GM12878 (cell line): Measurements from ENCODE around the gene GAREM1. TPM values are rescaled to one million over a fixed set of nuclear protein-coding genes. Genes with fewer than 3 reads are reported as not detected.
A peak's percentile ranks its signal among the peaks of the same experiment; 100 is the strongest.

Source experiments
- ATAC-seq: fragments of 200-7000 bp; cut with Tn5 transposase; 3 replicates; pipeline ENCODE4 v1.9.1; 2020; ENCODE audit warnings: mild to moderate bottlenecking, moderate library complexity
- Bru-seq: library from RNA; stranded (reverse); fragments of 400-500 nt; gene quantifications from one replicate; lab custom pipeline; 2021; lab: Mats Ljungman, UMichigan
- BruChase-seq, 2 experiments: library from RNA; stranded (reverse); fragments of 400-500 nt; gene quantifications; one replicate each; lab custom pipeline; 2021; lab: Mats Ljungman, UMichigan
- BruUV-seq: library from RNA; stranded (reverse); fragments of 400-500 nt; replicated peaks from 2 replicates; lab custom pipeline; 2021; lab: Mats Ljungman, UMichigan
- CTCF ChIA-PET: fragments of 300-600 bp; sonication (Branson Sonifier 250); formaldehyde crosslinking; extraction: SDS; loops from one replicate; lab custom pipeline; 2021; ENCODE audit warnings: inconsistent platforms; lab: Yijun Ruan, JAX
- POLR2A ChIA-PET: fragments of 350-600 bp; formaldehyde crosslinking; extraction: SDS; loops from one replicate; lab custom pipeline; 2021; ENCODE audit warnings: inconsistent platforms; lab: Charles Lee
- RAD21 ChIA-PET: fragments of 300-600 bp; sonication (Branson Sonifier 250); formaldehyde crosslinking; loops from one replicate; lab custom pipeline; 2023; ENCODE audit warnings: antibody characterized with exemption; ENCODE audit not compliant: unreplicated experiment; lab: Charles Lee
- SMC1A ChIA-PET: fragments of 300-600 bp; sonication (Branson Sonifier 250); formaldehyde crosslinking; loops from one replicate; lab custom pipeline; 2023; ENCODE audit not compliant: unreplicated experiment, uncharacterized antibody; lab: Charles Lee
- DNase-seq: peaks from one replicate; pipeline ENCODE4 v3.0.0-alpha.2; 2011; ENCODE audit warnings: low read depth, low spot score
- FAIRE-seq: peaks from 3 replicates; lab custom pipeline; 2011; peaks lifted over from hg19 to GRCh38; lab: Jason Lieb, UNC
- H2AFZ ChIP-seq: 2 replicates; pipeline ENCODE4 v1.6.0; 2011; ENCODE audit warnings: low read depth, low read length, control low read depth; ENCODE audit not compliant: control insufficient read depth
- H3K27ac ChIP-seq: 2 replicates; pipeline ENCODE4 v1.5.1; 2011; ENCODE audit warnings: control low read depth; ENCODE audit not compliant: control insufficient read depth, insufficient read depth
- H3K27me3 ChIP-seq, 2 experiments: replicated peaks in 1 of 2; 2 replicates each; pipeline versions ENCODE4 v1.6.0 to v1.6.1; 2011; ENCODE audit warnings: low read length in 1 of 2; ENCODE audit not compliant: control insufficient read depth in 2 of 2, insufficient read depth in 2 of 2
- H3K36me3 ChIP-seq, 2 experiments: 2 replicates each; pipeline ENCODE4 v1.5.1; 2011; ENCODE audit warnings: low read length in 1 of 2; ENCODE audit not compliant: control insufficient read depth in 2 of 2, insufficient read depth in 2 of 2
- H3K4me1 ChIP-seq: 2 replicates; pipeline ENCODE4 v1.6.1; 2011; ENCODE audit warnings: mild to moderate bottlenecking, low read length, moderate library complexity, mixed read lengths; ENCODE audit not compliant: control insufficient read depth, insufficient read depth
- H3K4me2 ChIP-seq: 2 replicates; pipeline ENCODE4 v1.6.0; 2011; ENCODE audit warnings: control low read depth; ENCODE audit not compliant: control insufficient read depth, insufficient read depth
- H3K4me3 ChIP-seq: fragments of 200-600 bp; sonication (generic); 2 replicates; pipeline ENCODE4 v1.5.1; 2016
- H3K79me2 ChIP-seq: 2 replicates; pipeline ENCODE4 v1.6.0; 2011; ENCODE audit warnings: low read length; ENCODE audit not compliant: control insufficient read depth, insufficient read depth
- H3K9ac ChIP-seq: 2 replicates; pipeline ENCODE4 v1.8.0; 2011; ENCODE audit warnings: low read length, control low read depth, mixed read lengths; ENCODE audit not compliant: control insufficient read depth, insufficient read depth
- H3K9me3 ChIP-seq: replicated peaks from 3 replicates; pipeline ENCODE4 v1.5.1; 2011; ENCODE audit warnings: mild to moderate bottlenecking, low read length; ENCODE audit not compliant: control insufficient read depth, insufficient read depth
- H4K20me1 ChIP-seq: 2 replicates; pipeline ENCODE4 v1.6.0; 2011; ENCODE audit not compliant: control insufficient read depth, insufficient read depth
- BACH1 ChIP-seq: fragments of 450-650 bp; IDR thresholded peaks from 2 replicates; pipeline ENCODE4 v1.6.1; 2017; ENCODE audit warnings: mild to moderate bottlenecking, borderline replicate concordance
- BCLAF1 ChIP-seq: fragments of 450-650 bp; IDR thresholded peaks from 2 replicates; pipeline ENCODE4 v1.6.1; 2017; ENCODE audit warnings: antibody characterized with exemption, mild to moderate bottlenecking, moderate library complexity
- BHLHE40 ChIP-seq, 2 experiments: fragments of 450-650 bp in 1 of 2; IDR thresholded peaks; 2 replicates each; pipeline ENCODE4 v1.6.1; 2011 to 2017; ENCODE audit warnings: low read depth in 2 of 2, borderline replicate concordance in 1 of 2, improper control_type of control experiment in 1 of 2, low read length in 1 of 2, mild to moderate bottlenecking in 1 of 2
- CBX5 ChIP-seq: sonication (generic); IDR thresholded peaks from 2 replicates; pipeline ENCODE4 v1.6.1; 2016; ENCODE audit warnings: low read depth, moderate library complexity, mild to moderate bottlenecking, inconsistent platforms
- EGR1 ChIP-seq, 2 experiments: IDR thresholded peaks; 1 replicate in 1 of 2; 2 replicates in 1 of 2; pipeline ENCODE4 v1.6.1; 2011 to 2012; ENCODE audit warnings: low read depth in 2 of 2, low read length in 2 of 2, borderline replicate concordance in 1 of 2, mild to moderate bottlenecking in 1 of 2, moderate library complexity in 1 of 2
- ETV6 ChIP-seq, 2 experiments: fragments of 450-650 bp in 1 of 2; IDR thresholded peaks in 1 of 2; conservative IDR thresholded peaks in 1 of 2; 2 replicates each; pipeline ENCODE4 v1.6.1; 2014; ENCODE audit warnings: antibody characterized with exemption in 1 of 2, borderline replicate concordance in 1 of 2, low read depth in 1 of 2, mild to moderate bottlenecking in 1 of 2, moderate library complexity in 1 of 2
- FOXM1 ChIP-seq: IDR thresholded peaks from 2 replicates; pipeline ENCODE4 v1.6.1; 2012; ENCODE audit warnings: low read depth, mild to moderate bottlenecking, inconsistent platforms, low read length, moderate library complexity
- PAX5 ChIP-seq: IDR thresholded peaks from 2 replicates; pipeline ENCODE4 v1.6.1; 2011; ENCODE audit warnings: low read depth, low read length, borderline replicate concordance
- RFX5 ChIP-seq: IDR thresholded peaks from 2 replicates; pipeline ENCODE4 v1.6.1; 2011; ENCODE audit warnings: low read depth, low read length, improper control_type of control experiment
- SIN3A ChIP-seq: IDR thresholded peaks from 2 replicates; pipeline ENCODE4 v1.6.1; 2012; ENCODE audit warnings: low read depth, low read length, improper control_type of control experiment
- SRF ChIP-seq, 2 experiments: IDR thresholded peaks; 2 replicates each; pipeline ENCODE4 v1.6.1; 2011; ENCODE audit warnings: low read depth in 2 of 2, low read length in 2 of 2, mild to moderate bottlenecking in 1 of 2, moderate library complexity in 1 of 2
- YBX1 ChIP-seq: fragments of 450-650 bp; IDR thresholded peaks from 2 replicates; pipeline ENCODE4 v1.6.1; 2016; ENCODE audit warnings: antibody characterized with exemption
- WGBS: methylation state at CpG from one replicate; pipeline ENCODE4 v1.1.6; 2016; ENCODE audit warnings: low lambda C conversion rate; ENCODE audit not compliant: insufficient replicate concordance, insufficient coverage; ENCODE audit errors: missing lambda C conversion rate; 5-methylcytosine and 5-hydroxymethylcytosine counted together
- in situ Hi-C: fragments of 300-500 bp; cut with MboI; formaldehyde crosslinking; loops from 9 replicates; pipeline ENCODE4 v1.14.3; 2018; ENCODE audit warnings: mixed read lengths
- intact Hi-C: fragments of 100-400 bp; cut with micrococcal nuclease; formaldehyde crosslinking; loops from one replicate; pipeline ENCODE4 v1.14.2; 2022; ENCODE audit not compliant: unreplicated experiment
- long read RNA-seq, 2 experiments: library from polyadenylated mRNA; unstranded; transcript quantifications; one replicate each; pipeline ENCODE4 v2.0.0, GENCODE V29; 2019 to 2020
- polyA minus RNA-seq, 3 experiments: library from RNA; depleted of rRNA, polyadenylated mRNA; stranded (reverse); fragments of >200 nt; gene quantifications; 2 replicates each; pipeline ENCODE4 v1.2.3, GENCODE V29; 2011
- polyA plus RNA-seq, 11 experiments: library from polyadenylated mRNA; depleted of rRNA in 4 of 11; unstranded in 6 of 11; stranded (reverse) in 5 of 11; fragments of >200 nt; fragmentation: Nextera tagmentation in 4 of 11; fragmentation: Illumina TruSeq in 1 of 11; extraction: Ambion mirVana in 4 of 11; extraction: Trizol in 1 of 11; gene quantifications; 1 replicate in 1 of 11; 2 replicates in 10 of 11; pipeline versions ENCODE4 v1.2.1 to v1.2.3, GENCODE V29; 2011 to 2016; ENCODE audit warnings: inconsistent platforms in 2 of 11, missing spikeins in 2 of 11, low read depth in 1 of 11
- total RNA-seq, 4 experiments: library from RNA; depleted of rRNA in 3 of 4; stranded (reverse); fragments of >200 nt in 3 of 4; fragmentation: Illumina TruSeq in 1 of 4; extraction: Trizol in 1 of 4; gene quantifications; 2 replicates each; pipeline versions ENCODE4 v1.2.1 to v1.2.3, GENCODE V29; 2013 to 2021

The GAREM1 gene
- not detected in 2 replicates for total RNA-seq (2013; cell fraction: nucleolus; rRNA removed)
- total RNA-seq (2014; rRNA removed) (not detected in 2 replicates), total RNA-seq (2014; rRNA removed; fragmentation: Illumina TruSeq; extraction: Trizol) (not detected in 2 replicates), total RNA-seq (2021) (0.05 and 0.08 TPM in 2 replicates), polyA plus RNA-seq (2011; rRNA removed) (0.05 and 0.13 TPM in 2 replicates), polyA plus RNA-seq (2014; fragmentation: Illumina TruSeq; extraction: Trizol) (not detected in 2 replicates), polyA plus RNA-seq (2014; fragmentation: Nextera tagmentation; extraction: Ambion mirVana) (not detected), polyA plus RNA-seq (2014; rRNA removed) (0.43 TPM in 1 of 2 replicates, not detected in the other), polyA plus RNA-seq (2016; fragmentation: Nextera tagmentation; extraction: Ambion mirVana) (under 1 TPM in 1 of 2 experiments, not detected in 1; 0.29 TPM), polyA minus RNA-seq (2011; rRNA and poly(A)+ RNA removed) (0.10 and 0.37 TPM in 2 replicates), Bru-seq, nascent RNA (percentile 18 among the genes with signal in this experiment), BruChase-seq, experiment 1, labeled RNA remaining after a 6-hour chase (percentile 11 among the genes with signal in this experiment), BruChase-seq, experiment 2, labeled RNA remaining after a 2-hour chase (percentile 14 among the genes with signal in this experiment)
- not detected for polyA plus RNA-seq (2011; ENCODE audit: low read depth)
- 0.05 and 0.07 TPM in 2 replicates for polyA plus RNA-seq (2011; cell fraction: cytosol; rRNA removed)
- 0.04 and 0.06 TPM in 2 replicates for polyA plus RNA-seq (2011; cell fraction: nucleus; rRNA removed)
- polyA plus RNA-seq (2012) = 0.32 TPM in 1 of 2 replicates, not detected in the other
- polyA minus RNA-seq (2011; cell fraction: cytosol; rRNA and poly(A)+ RNA removed) = not detected in 2 replicates
- 0.10 and 0.12 TPM in 2 replicates for polyA minus RNA-seq (2011; cell fraction: nucleus; rRNA and poly(A)+ RNA removed)
- long read RNA-seq, experiment 1 = 0 reads
- long read RNA-seq, experiment 2, partial matches to known transcripts = 0 of 1 reads
- long read RNA-seq, experiment 2, other reads (novel, unspliced or antisense) = 1 of 1 reads

GRCh38 chr18:32470714-32471633 is at the start of gene GAREM1:
Gene GAREM1 (minus strand): TSS chr18:32470882. CDS start chr18:32470428, 454 bp downstream.
- H3K4me2 ChIP-seq = peak within 1 kb of the TSS; percentile 90
- H3K9ac ChIP-seq = no peak within 1 kb of the TSS
- no peaks in the 10 kb centered on the region for H3K79me2 ChIP-seq
- in situ Hi-C loops (no loop called here), intact Hi-C loops (loop anchor here (10.0 kb wide), 1 partner anchor 196 kb away; no protein-coding TSS in a partner anchor)
- peaks cover 8 to 24% of the 10 kb centered on the region in 2 experiments for H3K27me3 ChIP-seq
- BruUV-seq = no TSS peak
- CTCF ChIA-PET = interaction anchor here (1.2 to 1.8 kb wide), 3 partner anchors 181 to 313 kb away, joined by 4 to 13 read pairs (median 9); no protein-coding TSS in a partner anchor
- H3K9me3 ChIP-seq = no peaks in the 10 kb centered on the region
- H3K36me3 ChIP-seq = no peaks in the 10 kb centered on the region
- H3K27ac ChIP-seq = no peak within 1 kb of the TSS
- ATAC-seq (peak; percentile 99), DNase-seq (peak; percentile 21), FAIRE-seq (no peak)
- POLR2A ChIA-PET = no interaction called here
- SMC1A ChIA-PET = no interaction called here
- H3K4me3 ChIP-seq = peak within 1 kb of the TSS; percentile 36
- no peaks in the 10 kb centered on the region for H3K4me1 ChIP-seq
- RAD21 ChIA-PET = interaction anchor here (0.6 to 1.7 kb wide), 4 partner anchors 31 to 199 kb away, joined by 3 to 9 read pairs (median 4); no protein-coding TSS in a partner anchor
- WGBS = 6% methylated on average over 58 of the region's 82 CpGs
- no peaks in the 10 kb centered on the region for H4K20me1 ChIP-seq
- H2AFZ ChIP-seq = peak within 1 kb of the TSS; percentile 74
- TF ChIP-seq FOXM1 = no peak
- no peak for TF ChIP-seq ETV6 (conservative IDR thresholded peaks at IDR 0.05 in 1 of 2, IDR thresholded peaks at IDR 0.05 in 1 of 2; ENCODE audit: borderline replicate concordance in 1 of 2, low read depth in 1 of 2)
- no peak for TF ChIP-seq PAX5
- no peak for TF ChIP-seq YBX1
- peak in 1 of 2 experiments; percentile 81; a peak in 2 of 3 replicates for TF ChIP-seq EGR1 (IDR thresholded peaks at IDR 0.05; ENCODE audit: borderline replicate concordance in 1 of 2, low read depth in 2 of 2, low read length in 2 of 2)
- 0 out of 2 replicates have a peak, but pooled peaks have one; percentile 15 for TF ChIP-seq BACH1
- no peak for TF ChIP-seq CBX5
- TF ChIP-seq SIN3A = no peak
- TF ChIP-seq RFX5 = no peak
- TF ChIP-seq SRF (IDR thresholded peaks at IDR 0.05; ENCODE audit: low read depth in 2 of 2, low read length in 2 of 2) = no peak
- TF ChIP-seq BCLAF1 = no peak
- TF ChIP-seq BHLHE40 (IDR thresholded peaks at IDR 0.05; ENCODE audit: borderline replicate concordance in 1 of 2, low read depth in 2 of 2, low read length in 1 of 2) = peak in 1 of 2 experiments; percentile 29; a peak in 1 of 4 replicates
